GM12891 (cell line): ENCODE measurements around the gene GATA6.

Experiments used
- DNase-seq: peaks from one replicate; pipeline ENCODE4 v3.0.0; 2011; ENCODE audit warnings: low spot score; ENCODE audit not compliant: insufficient read length
- FAIRE-seq: peaks from 2 replicates; lab custom pipeline; 2011; peaks lifted over from hg19 to GRCh38; lab: Jason Lieb, UNC
- PAX5 ChIP-seq: IDR thresholded peaks from 2 replicates; pipeline ENCODE4 v1.6.1; 2011; ENCODE audit warnings: low read length, moderate library complexity, mild to moderate bottlenecking; ENCODE audit not compliant: insufficient read depth, severe bottlenecking
- POLR2A ChIP-seq: IDR thresholded peaks from 2 replicates; pipeline ENCODE4 v1.6.1; 2011; ENCODE audit warnings: low read depth, low read length, control low read depth
- POLR2AphosphoS5 ChIP-seq: IDR thresholded peaks from 2 replicates; pipeline ENCODE4 v1.6.1; 2011; ENCODE audit warnings: low read depth, low read length, control low read depth
- POU2F2 ChIP-seq: IDR thresholded peaks from 2 replicates; pipeline ENCODE4 v1.6.1; 2011; ENCODE audit warnings: low read depth, mild to moderate bottlenecking, control low read depth, low read length, moderate library complexity
- SPI1 ChIP-seq: IDR thresholded peaks from 2 replicates; pipeline ENCODE4 v1.6.1; 2011; ENCODE audit warnings: low read depth, low read length, control low read depth
- TAF1 ChIP-seq: IDR thresholded peaks from 2 replicates; pipeline ENCODE4 v1.6.1; 2011; ENCODE audit warnings: low read depth, low read length, control low read depth

Gene GATA6

DNA sequence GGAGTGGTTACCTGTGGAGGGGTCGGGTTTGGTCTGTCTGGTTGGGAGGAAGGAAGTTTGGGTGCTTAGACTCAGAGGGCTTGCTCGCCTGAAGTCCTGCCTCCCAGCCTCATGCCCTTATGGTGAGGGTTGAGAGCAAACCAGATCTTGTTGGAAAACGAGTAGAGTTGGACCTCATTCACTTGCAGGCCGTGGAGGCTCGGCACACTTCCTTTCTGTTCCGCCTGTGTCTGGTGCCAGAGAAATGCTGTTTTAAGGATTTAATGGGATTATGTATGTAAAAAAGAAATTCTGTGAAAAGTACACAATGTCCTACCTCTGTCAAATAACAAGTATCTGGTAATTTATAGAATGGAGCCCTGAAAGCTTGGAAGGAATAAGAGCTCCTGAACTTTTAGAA, 29.6 kb downstream of the GATA6 start:
- DNase-seq = no peak
- no peak for TF ChIP-seq TAF1
- no peak for TF ChIP-seq PAX5
- TF ChIP-seq SPI1 = no peak
- no peak for TF ChIP-seq POU2F2
- TF ChIP-seq POLR2A = no peak
- no peak for TF ChIP-seq POLR2AphosphoS5
- no peak for FAIRE-seq

DNA sequence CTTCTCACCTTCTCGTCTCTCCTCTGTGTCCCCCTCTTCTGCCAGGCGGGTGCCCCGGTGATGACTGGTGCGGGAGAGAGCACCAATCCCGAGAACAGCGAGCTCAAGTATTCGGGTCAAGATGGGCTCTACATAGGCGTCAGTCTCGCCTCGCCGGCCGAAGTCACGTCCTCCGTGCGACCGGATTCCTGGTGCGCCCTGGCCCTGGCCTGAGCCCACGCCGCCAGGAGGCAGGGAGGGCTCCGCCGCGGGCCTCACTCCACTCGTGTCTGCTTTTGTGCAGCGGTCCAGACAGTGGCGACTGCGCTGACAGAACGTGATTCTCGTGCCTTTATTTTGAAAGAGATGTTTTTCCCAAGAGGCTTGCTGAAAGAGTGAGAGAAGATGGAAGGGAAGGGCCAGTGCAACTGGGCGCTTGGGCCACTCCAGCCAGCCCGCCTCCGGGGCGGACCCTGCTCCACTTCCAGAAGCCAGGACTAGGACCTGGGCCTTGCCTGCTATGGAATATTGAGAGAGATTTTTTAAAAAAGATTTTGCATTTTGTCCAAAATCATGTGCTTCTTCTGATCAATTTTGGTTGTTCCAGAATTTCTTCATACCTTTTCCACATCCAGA, 31.3 kb downstream of the GATA6 start:
- no peak for FAIRE-seq
- no peak for DNase-seq
- no peak for TF ChIP-seq POU2F2
- no peak for TF ChIP-seq PAX5
- no peak for TF ChIP-seq POLR2AphosphoS5
- no peak for TF ChIP-seq TAF1

- no peak for FAIRE-seq
- TF ChIP-seq POU2F2 (no peak), TAF1 (no peak), POLR2AphosphoS5 (no peak), POLR2A (no peak), PAX5 (no peak), SPI1 (no peak)
- no peak for DNase-seq
Measured at GRCh38 chr18:22203035-22203434, 33.6 kb downstream of the GATA6 start.

GRCh38 chr18:22203536-22204213, 34.3 kb downstream of the GATA6 start:
- no peak for FAIRE-seq
- DNase-seq = no peak
- TF ChIP-seq PAX5 (no peak), SPI1 (no peak), POLR2A (no peak), POU2F2 (no peak), POLR2AphosphoS5 (no peak), TAF1 (no peak)

GRCh38 chr18:22204214-22204536, 34.8 kb downstream of the GATA6 start:
- FAIRE-seq (no peak), DNase-seq (no peak)
- TF ChIP-seq TAF1 = no peak
- TF ChIP-seq POU2F2 = no peak
- no peak for TF ChIP-seq PAX5
- TF ChIP-seq POLR2A = no peak
- no peak for TF ChIP-seq POLR2AphosphoS5
- TF ChIP-seq SPI1 = no peak

GRCh38 chr18:22204996-22205395, 35.6 kb downstream of the GATA6 start:
- TF ChIP-seq PAX5 = no peak
- no peak for TF ChIP-seq POLR2A
- no peak for TF ChIP-seq SPI1
- no peak for TF ChIP-seq POU2F2
- TF ChIP-seq POLR2AphosphoS5 = no peak
- no peak for TF ChIP-seq TAF1
- FAIRE-seq (no peak), DNase-seq (no peak)

GRCh38 chr18:22207021-22207758, 37.8 kb downstream of the GATA6 start:
- DNase-seq (no peak), FAIRE-seq (no peak)
- TF ChIP-seq POU2F2 (no peak), PAX5 (no peak), TAF1 (no peak), SPI1 (no peak), POLR2A (no peak), POLR2AphosphoS5 (no peak)

DNA sequence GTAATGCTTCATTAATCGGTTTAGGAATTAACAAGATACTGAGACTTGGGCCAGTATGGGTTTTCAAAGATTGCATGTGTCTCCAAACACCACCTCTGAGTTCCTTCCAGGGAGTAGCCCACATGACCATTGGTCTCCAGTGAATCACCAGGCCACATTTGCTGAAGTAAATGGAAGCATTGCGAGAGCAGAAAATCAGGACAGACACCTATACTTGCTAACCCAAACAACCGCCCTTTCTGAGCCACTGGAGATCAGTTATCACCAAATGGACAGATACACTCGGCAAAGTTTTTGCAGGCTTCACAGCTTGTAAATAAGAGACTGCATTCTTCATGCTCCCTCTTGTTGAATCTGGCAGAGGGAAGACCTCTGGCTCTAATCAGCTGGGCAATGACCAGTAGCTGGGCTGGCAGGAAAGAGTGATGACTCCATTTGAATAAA, 40.9 kb downstream of the GATA6 start:
- TF ChIP-seq POLR2A (no peak), POU2F2 (no peak), SPI1 (no peak), PAX5 (no peak), TAF1 (no peak), POLR2AphosphoS5 (no peak)
- DNase-seq = no peak
- FAIRE-seq = no peak

DNA sequence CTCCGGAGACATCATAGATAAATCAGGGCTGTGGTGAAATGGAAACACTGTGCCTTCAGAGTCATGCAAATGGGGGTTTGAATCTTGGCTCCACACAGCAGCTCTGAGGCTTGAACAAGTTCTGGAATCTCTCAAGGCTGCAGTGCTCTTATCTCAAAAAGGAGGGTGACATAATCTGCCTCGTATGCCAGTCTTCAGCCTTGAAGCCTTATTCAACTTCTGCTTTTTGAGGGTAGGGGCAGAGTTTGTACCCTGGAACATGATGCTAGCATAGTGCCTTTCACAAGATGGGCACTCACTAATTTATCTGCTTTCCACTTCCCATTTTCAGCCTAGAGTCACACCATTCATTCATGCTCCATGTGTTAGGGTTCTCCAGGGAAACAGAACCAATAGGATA, 42.3 kb downstream of the GATA6 start:
- no peak for TF ChIP-seq POU2F2
- TF ChIP-seq PAX5 = no peak
- no peak for DNase-seq
- no peak for FAIRE-seq
